SKM-1 treated with dmso at 0.1 percent for 144 hours (cell line): ENCODE measurements around the gene CLASP2.
"Not testable (repeated sequence)": the region's sequence is repeated elsewhere in the genome, so short reads cannot be mapped to it uniquely, and the experiment has no call there.

Experiments
- DNase-seq: peaks from one replicate; lab custom pipeline; 2025; ENCODE audit not compliant: unreplicated experiment; lab: John Stamatoyannopoulos, UW

CLASP2 gene

DNA sequence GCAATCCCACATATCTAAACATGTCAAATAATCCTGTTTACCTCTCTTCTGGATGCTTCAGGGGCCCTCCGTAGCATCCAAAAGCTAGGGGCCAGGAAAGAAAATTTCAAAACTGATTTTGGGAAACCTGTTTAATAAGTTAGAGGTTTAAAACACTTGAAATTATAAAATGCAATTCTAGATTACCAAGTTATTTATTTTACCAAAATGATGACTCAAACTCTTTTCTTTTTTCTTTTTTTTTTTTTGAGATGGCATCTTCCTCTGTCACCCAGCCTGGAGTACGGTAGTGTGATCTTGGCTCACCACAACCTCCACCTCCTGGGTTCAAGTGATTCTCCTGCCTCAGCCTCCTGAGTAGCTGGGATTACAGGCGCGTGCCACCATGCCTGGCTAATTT is 258.5 kb downstream of the CLASP2 start:
- not testable (repeated sequence) for DNase-seq

DNA sequence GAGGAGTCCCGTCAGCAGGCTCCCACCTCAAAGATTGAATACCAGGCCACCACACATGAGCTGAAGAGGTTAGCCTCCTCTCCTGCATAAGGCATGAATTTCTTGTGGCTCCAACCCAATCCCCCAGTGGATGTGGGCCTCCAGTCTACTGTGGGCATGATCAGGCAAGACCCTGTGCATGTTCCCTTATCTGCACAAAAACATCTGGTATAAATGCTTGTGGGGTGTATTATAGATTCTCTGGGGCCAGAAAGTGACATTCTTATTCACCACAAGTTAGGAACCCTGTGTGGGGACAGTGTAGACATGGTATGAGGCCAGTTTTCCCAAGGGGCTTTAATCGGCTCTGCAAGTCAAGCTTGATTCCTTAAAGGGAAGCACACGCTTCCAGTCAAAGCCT is 259.6 kb downstream of the CLASP2 start:
- DNase-seq: no peak

DNA sequence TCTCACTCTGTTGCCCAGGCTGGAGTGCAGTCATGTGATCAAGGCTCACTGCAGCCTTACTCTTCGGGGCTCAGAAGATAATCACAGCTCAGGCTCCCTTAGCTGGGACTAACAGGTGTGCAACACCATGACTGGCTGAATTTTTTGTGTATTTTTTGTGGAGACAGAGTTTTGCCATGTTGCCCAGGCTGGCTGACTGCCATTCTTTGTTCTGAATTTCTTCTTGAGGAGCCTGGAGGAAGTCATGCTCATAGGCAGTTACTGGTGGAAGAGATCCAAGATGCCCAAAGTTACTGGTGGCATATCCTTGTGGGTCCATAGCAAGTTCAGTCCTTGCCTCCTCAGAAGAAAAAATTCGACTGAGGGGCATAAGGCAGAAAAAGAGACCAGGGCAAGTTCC is 261.3 kb downstream of the CLASP2 start:
- no peak for DNase-seq

DNA sequence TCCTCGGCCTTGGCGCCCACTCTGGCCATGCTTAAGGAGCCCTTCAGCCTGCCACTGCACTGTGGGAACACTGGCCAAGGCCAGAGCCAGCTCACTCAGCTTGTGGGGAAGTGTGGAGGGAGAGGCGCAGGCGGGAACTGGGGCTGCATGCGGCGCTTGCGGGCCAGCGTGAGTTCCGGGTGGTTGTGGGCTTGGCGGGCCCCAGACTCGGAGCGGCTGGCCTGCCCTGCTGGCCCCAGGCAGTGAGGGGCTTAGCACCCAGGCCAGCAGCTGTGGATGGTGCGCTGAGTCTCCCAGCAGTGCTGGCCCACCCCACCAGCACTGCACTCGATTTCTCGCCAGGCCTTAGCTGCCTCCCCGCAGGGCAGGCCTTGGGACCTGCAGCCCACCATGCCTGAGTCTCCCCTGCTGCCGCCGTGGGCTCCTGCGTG is 264.7 kb downstream of the CLASP2 start:
- no peak for DNase-seq

DNA sequence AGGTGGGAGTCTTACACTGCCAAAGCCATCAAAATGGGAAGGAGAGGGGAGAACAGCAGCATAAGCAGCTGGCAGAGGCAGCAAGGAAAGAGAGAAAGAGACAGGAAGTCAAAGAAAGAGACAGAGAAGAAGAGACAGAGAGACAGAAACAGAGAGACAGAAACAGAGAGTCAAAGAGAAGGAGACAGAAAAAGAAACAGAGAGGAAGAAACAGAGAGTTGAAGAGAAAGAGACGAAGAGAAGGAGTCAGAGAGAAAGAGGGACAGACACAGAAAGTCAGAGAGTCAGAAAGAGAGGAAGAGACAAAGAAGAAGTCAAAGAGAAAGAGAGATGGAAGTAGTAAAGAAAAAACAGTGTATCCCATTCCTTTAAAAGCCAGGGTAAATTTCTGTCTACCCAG is 266.1 kb downstream of the CLASP2 start:
- DNase-seq: not testable (repeated sequence)

DNA sequence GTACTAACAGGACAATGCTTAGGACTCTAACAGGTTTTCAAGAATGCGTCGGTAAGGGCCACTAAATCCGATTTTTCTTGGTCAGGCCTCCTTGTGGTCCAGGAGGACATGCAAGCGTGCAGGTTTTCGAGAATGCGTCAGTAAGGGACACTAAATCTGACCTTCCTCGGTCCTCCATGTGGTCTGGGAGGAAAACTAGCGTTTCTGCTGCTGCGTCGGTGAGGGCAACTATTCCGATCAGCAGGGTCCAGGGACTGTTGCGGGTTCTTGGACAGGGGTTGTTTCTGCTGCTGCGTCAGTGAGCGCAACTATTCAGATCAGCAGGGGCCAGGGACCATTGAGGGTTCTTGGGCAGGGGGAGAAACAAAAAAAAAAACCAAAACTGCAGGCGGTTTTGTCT is 270.1 kb downstream of the CLASP2 start:
- DNase-seq: no peak

DNA sequence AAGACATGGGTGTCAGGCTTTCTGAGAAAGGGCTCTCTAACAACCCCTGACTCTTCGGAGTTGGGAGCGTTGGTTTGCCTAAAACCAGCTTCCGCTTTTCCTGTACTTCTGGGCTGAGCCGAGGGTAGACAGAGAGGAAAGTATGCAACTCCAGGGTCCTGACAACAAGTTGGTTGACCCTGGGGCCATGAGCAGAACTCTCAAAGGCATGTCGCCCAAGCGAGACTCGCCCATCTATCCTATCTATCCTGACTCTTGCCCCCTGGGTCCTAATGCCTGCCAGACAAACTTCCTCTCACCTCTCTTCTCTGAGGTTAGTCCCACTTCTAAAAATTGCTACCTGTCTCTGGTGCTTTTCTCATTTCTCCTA is 270.8 kb downstream of the CLASP2 start:
- not testable (repeated sequence) for DNase-seq
